Parathyroid adenoma (tissue), 2 donors: ENCODE data around the gene DNMBP.

Experiments used
- H2AFZ ChIP-seq: fragments of 300-600 bp; sonication (generic); one replicate; pipeline ENCODE4 v1.7.0; 2017; ENCODE audit warnings: antibody characterized with exemption, mild to moderate bottlenecking
- H3K27ac ChIP-seq: fragments of 300-600 bp; sonication (generic); one replicate; pipeline ENCODE4 v1.7.0; 2017
- H3K27me3 ChIP-seq: fragments of 300-600 bp; sonication (generic); one replicate; pipeline ENCODE4 v1.7.0; 2017; ENCODE audit warnings: low read length; ENCODE audit not compliant: control insufficient read depth, insufficient read depth
- H3K36me3 ChIP-seq: fragments of 300-600 bp; sonication (generic); one replicate; pipeline ENCODE4 v1.7.0; 2017; ENCODE audit warnings: low read length; ENCODE audit not compliant: control insufficient read depth, insufficient read depth
- H3K4me1 ChIP-seq: fragments of 300-600 bp; sonication (generic); one replicate; pipeline ENCODE4 v1.7.0; 2017; ENCODE audit warnings: control low read depth
- H3K4me2 ChIP-seq: fragments of 300-600 bp; sonication (generic); one replicate; pipeline ENCODE4 v1.7.0; 2017; ENCODE audit warnings: low read length
- H3K4me3 ChIP-seq: fragments of 300-600 bp; sonication (generic); one replicate; pipeline ENCODE4 v1.7.0; 2017; ENCODE audit warnings: low read depth, low read length
- H3K79me2 ChIP-seq: fragments of 300-600 bp; sonication (generic); one replicate; pipeline ENCODE4 v1.7.0; 2017; ENCODE audit warnings: control low read depth
- H3K9ac ChIP-seq: fragments of 300-600 bp; sonication (generic); one replicate; pipeline ENCODE4 v1.7.0; 2017; ENCODE audit warnings: mild to moderate bottlenecking
- H3K9me3 ChIP-seq: fragments of 300-600 bp; sonication (generic); one replicate; pipeline ENCODE4 v1.7.0; 2017; ENCODE audit warnings: low read length; ENCODE audit not compliant: control insufficient read depth
- TF ChIP-seq, protein P1 (sequence below): fragments of 300-600 bp; sonication (generic); IDR thresholded peaks from one replicate; pipeline ENCODE4 v1.7.0; 2017; ENCODE audit warnings: antibody characterized with exemption, mild to moderate bottlenecking
- donor health status: primary hyperparathyroidism.

The DNMBP gene

DNA sequence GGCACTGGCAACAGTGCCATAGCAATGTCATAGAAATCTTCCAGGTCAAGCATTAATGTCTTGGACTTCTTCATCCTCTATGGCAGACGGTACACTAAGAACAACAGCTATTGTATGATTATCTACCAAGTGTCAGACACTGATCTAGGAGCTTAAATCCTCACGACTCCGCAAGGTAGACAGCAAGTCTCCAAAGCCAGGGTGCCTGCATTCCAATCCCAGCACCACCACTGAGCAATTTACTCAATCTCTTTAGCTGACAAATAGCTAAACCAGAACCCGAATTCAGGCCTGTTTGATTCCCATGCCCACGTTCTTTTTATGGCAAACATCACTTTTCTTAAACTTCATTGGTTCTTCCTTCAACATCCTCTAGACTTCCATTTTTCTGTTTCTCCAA lies 31.8 kb downstream of the DNMBP start:
- H2AFZ ChIP-seq = no peak overlapping the region
- no peak overlapping the region for H3K9ac ChIP-seq
- H3K9me3 ChIP-seq = no peaks in the 10 kb centered on the region
- H3K36me3 ChIP-seq = no peaks in the 10 kb centered on the region
- H3K79me2 ChIP-seq = peaks cover 76% of the 10 kb centered on the region
- H3K27me3 ChIP-seq = no peaks in the 10 kb centered on the region
- H3K27ac ChIP-seq = no peak overlapping the region
- H3K4me3 ChIP-seq = no peak overlapping the region
- no peak overlapping the region for H3K4me2 ChIP-seq
- TF ChIP-seq, protein P1, sequence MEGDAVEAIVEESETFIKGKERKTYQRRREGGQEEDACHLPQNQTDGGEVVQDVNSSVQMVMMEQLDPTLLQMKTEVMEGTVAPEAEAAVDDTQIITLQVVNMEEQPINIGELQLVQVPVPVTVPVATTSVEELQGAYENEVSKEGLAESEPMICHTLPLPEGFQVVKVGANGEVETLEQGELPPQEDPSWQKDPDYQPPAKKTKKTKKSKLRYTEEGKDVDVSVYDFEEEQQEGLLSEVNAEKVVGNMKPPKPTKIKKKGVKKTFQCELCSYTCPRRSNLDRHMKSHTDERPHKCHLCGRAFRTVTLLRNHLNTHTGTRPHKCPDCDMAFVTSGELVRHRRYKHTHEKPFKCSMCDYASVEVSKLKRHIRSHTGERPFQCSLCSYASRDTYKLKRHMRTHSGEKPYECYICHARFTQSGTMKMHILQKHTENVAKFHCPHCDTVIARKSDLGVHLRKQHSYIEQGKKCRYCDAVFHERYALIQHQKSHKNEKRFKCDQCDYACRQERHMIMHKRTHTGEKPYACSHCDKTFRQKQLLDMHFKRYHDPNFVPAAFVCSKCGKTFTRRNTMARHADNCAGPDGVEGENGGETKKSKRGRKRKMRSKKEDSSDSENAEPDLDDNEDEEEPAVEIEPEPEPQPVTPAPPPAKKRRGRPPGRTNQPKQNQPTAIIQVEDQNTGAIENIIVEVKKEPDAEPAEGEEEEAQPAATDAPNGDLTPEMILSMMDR = no peak
- H3K4me1 ChIP-seq = peaks cover 35% of the 10 kb centered on the region

DNA sequence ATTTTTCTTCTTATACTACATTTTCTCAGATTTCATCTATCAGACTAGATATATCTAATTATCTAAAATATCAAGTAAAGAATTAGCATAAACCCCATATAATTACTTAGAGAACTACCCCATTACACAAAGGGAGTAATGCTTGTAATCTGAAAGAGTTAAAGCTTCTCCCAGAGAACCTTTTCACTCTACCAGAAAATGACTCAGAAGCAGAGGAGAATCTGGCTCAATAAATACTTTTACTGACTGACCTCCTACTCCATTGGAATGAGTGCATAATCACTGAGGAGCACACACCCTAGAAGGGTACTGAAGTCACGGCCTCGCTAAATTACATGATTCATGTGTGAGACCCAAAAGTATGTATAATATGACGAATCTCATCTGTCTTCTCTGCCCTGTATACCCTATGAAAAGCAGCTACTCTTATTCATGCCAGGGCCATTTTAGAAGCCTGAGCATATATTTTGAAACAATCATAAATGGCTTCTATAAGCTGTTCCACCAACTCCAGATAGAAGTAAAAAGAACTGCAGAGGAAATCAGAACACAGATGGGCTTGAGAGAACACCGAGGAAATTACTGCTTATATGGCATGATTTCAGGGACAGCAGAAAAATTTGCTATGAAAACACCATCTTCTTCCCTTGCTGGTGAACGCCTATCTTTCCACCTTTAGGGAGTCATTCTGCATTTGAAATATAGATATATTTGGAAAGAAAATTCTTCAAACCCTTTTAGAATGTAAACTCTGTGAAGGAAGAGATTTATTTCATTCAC lies 32.7 kb downstream of the DNMBP start:
- Histone ChIP-seq H3K9ac (no peak overlapping the region), H3K27ac (peak overlapping the region; percentile 78), H3K4me1 (peaks cover 36% of the 10 kb centered on the region), H2AFZ (no peak overlapping the region), H3K36me3 (no peaks in the 10 kb centered on the region), H3K4me3 (peak overlapping the region; percentile 1), H3K27me3 (no peaks in the 10 kb centered on the region), H3K9me3 (no peaks in the 10 kb centered on the region), H3K4me2 (peak overlapping the region; percentile 52), H3K79me2 (peaks cover 79% of the 10 kb centered on the region)
- TF ChIP-seq, protein P1 = no peak

DNA sequence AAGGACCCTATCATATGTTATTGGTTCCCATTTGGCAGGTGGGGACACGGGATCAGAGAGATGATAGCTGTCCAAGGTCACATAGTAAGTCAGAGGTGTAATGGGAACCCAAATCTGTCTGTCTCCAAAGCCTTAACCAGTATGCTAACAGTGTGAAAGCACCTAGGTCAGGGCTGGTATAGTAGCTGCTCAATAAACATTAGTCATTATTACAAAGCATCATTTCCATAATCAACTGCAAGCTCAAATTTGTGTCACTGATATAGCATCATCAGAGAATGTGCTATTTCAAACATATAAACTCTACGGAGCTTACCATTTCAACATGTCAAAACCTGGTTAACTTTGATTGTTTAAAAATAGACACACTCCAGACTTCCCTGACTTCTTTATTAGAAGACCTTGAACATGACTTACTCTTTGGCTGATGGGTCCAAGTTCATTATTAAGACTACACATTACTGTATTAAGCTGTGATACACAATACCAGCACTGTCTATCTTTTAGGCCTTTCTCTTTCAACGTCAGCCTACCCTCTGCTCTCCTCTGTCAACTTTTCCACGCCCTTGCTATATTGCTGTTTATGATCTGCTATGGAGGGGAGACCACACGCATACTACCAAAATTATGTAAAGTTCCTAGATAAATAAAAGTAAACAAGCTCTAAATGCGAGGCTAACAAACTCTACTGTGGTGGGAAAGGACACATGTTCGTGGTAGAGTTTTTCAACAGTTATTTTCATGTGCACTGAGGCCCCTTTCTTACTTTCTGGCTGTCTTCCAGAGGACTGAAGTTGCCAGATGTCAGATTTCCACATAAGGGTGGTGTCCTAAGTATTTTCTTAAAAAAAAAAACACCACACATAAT lies 33.6 kb downstream of the DNMBP start:
- H3K79me2 ChIP-seq = peaks cover 77% of the 10 kb centered on the region
- H2AFZ ChIP-seq = no peak overlapping the region
- H3K27me3 ChIP-seq = no peaks in the 10 kb centered on the region
- peak overlapping the region; percentile 78 for H3K27ac ChIP-seq
- peak overlapping the region; percentile 13 for H3K4me2 ChIP-seq
- H3K36me3 ChIP-seq = no peaks in the 10 kb centered on the region
- H3K9ac ChIP-seq = no peak overlapping the region
- H3K4me1 ChIP-seq = peaks cover 28% of the 10 kb centered on the region
- TF ChIP-seq, protein P1 = no peak
- no peaks in the 10 kb centered on the region for H3K9me3 ChIP-seq
- peak overlapping the region; percentile 1 for H3K4me3 ChIP-seq

DNA sequence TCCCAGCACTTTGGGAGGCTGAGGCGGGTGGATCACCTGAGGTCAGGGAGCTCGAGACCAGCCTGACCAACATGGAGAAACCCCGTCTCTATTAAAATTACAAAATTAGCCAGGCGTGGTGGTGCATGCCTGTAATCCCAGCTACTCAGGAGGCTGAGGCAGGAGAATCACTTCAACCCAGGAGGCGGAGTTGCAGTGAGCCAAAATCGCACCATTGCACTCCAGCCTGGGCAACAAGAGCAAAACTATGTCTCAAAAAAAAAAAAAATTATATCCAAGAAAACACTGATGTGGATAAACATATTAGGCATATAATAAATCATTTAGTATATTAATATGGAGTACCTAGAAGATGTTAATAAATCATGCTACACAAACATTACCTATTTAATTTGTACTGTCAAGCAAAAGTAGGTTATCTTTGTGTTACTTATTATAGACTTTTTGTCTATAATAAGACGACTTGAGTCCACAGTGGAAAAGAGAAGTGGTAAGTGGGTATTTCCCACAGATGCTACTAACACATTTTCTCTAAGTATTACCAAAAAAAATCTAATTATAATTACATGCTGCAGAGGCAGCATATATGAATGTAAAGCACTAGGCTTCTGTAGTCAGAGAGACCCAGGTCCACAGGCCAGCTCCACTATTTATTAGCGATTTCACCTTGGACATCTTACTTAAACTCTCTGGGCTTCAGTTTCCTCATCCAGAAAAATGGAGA lies 34.5 kb downstream of the DNMBP start:
- Histone ChIP-seq H3K27me3 (no peaks in the 10 kb centered on the region), H3K4me1 (peaks cover 30% of the 10 kb centered on the region), H3K79me2 (peaks cover 71% of the 10 kb centered on the region), H3K36me3 (no peaks in the 10 kb centered on the region), H3K9ac (no peak overlapping the region), H2AFZ (no peak overlapping the region), H3K4me3 (no peak overlapping the region), H3K4me2 (no peak overlapping the region), H3K9me3 (no peaks in the 10 kb centered on the region), H3K27ac (peak overlapping the region; percentile 78)
- TF ChIP-seq, protein P1 = no peak
